Stimulated activated CD8-positive, alpha-beta memory T cell treated with anti-CD3 and anti-CD28 coated beads, Interleukin-2, amount 100 ng/mL, for 48 hours (primary cell): ENCODE data around the gene GADD45G.

Experiments used
- DNase-seq, 2 donors: peaks; one replicate each; pipeline ENCODE4 v3.0.0-alpha.2; 2020; ENCODE audit warnings: low read depth in 2 of 2

The GADD45G gene

GRCh38 chr9:89630508-89630907, 25.7 kb downstream of the GADD45G start:
- no peak for DNase-seq

DNA sequence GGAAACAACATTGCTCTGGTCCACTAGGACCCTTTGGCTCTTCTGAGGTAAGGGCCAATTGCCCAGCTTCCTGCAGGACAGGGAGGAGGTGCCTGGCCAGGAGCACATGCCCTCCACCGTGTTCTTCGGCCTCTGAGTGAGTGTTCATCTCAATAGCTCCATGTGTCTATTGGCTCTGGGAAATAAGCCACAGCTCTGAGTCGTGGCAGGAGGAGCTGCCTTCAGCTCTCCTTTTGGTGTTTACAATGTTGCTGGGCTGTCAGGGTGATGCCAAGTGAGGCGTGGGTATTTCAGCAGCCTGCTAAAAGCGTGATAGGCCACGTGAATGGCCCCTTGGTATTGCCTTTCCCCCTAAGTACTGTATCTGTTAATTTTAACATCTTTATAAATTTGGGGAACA, 26.6 kb downstream of the GADD45G start:
- DNase-seq: no peak

DNA sequence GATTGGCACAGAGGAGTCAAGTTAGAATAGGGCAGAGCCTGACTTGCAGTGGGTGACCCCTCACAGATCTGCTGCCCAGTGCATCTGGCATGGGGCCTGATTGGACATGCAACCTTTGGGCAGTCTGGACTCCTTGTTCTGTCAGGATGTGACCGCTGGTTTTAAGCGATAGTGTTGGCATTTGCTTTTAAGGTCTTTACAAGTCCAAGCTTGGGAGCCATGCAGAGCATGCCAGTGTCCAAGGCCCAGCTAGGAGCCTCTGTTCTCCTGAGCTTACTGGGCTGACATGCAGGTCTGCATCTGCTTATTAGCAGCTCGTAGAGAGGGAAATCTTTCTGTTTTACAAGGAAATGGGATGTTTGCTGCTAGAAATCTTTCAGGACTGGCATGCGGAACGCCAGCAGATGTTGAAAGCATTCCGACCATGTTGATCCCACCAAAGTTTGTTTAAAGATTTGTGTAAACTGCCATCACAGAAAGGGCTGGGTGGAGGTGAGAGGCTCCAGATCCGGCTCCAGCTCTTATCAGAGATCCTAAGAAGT, 27.5 kb downstream of the GADD45G start:
- DNase-seq: no peak

GRCh38 chr9:89632736-89633135, 27.9 kb downstream of the GADD45G start:
- DNase-seq: no peak

- DNase-seq: no peak
Observed at GRCh38 chr9:89633404-89633803, 28.6 kb downstream of the GADD45G start.

DNA sequence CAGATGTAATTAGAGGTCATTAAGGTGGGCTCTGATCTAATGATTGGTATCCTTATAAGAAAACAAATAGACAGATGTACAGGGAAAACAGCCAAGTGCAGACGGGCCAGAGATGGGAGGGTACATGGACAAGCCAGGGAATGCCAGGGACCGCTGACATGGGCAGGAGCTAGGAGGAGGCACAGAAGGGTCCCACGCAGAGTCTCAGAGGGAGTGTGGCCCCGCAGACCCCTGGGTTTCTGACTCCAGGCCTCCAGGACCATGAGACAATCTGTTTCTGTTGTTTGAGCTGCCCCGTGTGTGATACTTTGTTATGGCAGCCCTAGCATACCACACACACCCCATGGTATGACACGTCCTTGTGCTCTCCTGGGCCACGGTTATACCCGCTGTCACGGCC, 29.1 kb downstream of the GADD45G start:
- DNase-seq: no peak

- DNase-seq: no peak
Observed at GRCh38 chr9:89634995-89635742, 30.4 kb downstream of the GADD45G start.

DNA sequence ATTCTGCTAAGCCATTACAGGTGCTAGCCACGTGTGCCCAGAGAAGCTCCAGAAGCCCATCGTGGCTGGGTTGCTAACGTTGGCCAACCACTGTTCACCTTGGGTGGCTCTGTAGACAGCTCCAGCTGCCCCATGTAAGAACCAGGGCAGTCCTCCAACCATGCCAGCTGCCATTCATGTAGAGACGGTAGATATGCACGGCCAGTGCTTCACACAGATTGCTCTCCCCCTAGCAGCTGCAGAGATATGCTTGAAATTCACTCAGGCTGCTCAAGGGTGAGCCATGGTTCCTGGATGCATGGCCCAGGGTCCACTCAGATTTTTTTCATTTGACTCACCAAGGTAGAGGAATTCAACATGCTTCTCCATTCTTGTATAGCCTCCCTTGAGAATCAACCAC, 31.0 kb downstream of the GADD45G start:
- DNase-seq: no peak

GRCh38 chr9:89637787-89638186, 33.0 kb downstream of the GADD45G start:
- no peak for DNase-seq

DNA sequence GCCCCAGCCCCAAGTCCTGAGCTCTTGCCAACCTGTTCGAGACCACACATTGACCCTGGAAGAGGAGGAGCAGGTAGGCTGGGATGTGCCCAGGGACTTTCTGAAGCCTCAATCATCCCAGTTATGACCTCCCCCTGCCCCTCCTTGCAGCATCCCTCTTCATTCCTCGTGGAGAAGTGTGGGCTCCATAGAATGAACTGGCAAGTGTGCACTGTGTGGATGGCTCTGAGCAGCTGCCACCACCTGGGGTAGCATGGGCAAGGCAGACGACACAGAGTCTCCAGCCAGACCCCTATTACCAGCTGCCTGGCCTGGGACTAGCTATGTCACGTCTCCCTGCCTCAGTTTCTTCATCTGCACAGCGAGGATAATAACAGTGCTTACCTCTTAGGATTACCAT, 33.5 kb downstream of the GADD45G start:
- no peak for DNase-seq

- no peak for DNase-seq
Observed at GRCh38 chr9:89638893-89639292, 34.1 kb downstream of the GADD45G start.

- no peak for DNase-seq
Observed at GRCh38 chr9:89639367-89639795, 34.6 kb downstream of the GADD45G start.

GRCh38 chr9:89639961-89640360, 35.1 kb downstream of the GADD45G start:
- DNase-seq: no peak

- no peak for DNase-seq
Observed at GRCh38 chr9:89640361-89640760, 35.5 kb downstream of the GADD45G start.

DNA sequence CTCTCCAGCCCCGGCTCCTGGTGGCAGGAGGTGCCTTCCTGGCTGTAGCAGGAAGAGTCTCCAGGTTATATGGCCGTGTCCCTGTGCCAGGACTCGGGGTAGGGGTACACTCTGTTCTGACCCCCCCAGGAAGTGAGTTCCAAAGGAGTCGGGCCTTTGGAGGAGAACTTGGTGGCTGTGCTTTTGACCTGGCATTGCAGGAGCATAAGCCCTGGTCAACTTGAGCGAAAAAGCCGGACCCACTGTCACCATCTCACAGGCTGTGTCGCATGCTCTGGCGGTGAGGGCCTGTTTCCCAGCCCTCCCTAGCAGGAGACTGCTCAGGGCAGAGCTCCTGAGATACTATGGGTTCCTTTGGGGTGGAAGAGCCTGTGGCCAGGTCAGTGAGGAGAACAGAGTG, 36.0 kb downstream of the GADD45G start:
- no peak for DNase-seq

GRCh38 chr9:89641980-89642379, 37.2 kb downstream of the GADD45G start:
- DNase-seq: no peak

DNA sequence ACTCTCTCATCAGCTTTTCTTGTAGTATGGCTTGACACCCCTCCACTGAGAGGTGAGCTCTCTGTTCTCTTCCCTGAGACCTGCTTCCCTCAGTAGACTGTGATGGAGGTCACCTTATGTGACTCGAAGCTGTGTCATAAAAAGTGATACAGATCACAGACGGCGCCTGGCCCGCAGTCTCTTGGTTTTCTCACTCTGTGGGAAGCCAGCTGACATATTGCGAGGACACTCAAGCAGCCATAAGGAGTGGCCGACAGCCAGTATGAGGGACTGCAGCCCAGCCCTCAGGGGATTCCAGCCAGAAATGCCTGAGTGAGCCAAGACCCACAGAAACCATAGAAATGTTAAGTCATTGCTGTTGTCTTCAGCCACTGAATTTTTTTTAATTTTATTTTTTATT, 38.0 kb downstream of the GADD45G start:
- DNase-seq: no peak

DNA sequence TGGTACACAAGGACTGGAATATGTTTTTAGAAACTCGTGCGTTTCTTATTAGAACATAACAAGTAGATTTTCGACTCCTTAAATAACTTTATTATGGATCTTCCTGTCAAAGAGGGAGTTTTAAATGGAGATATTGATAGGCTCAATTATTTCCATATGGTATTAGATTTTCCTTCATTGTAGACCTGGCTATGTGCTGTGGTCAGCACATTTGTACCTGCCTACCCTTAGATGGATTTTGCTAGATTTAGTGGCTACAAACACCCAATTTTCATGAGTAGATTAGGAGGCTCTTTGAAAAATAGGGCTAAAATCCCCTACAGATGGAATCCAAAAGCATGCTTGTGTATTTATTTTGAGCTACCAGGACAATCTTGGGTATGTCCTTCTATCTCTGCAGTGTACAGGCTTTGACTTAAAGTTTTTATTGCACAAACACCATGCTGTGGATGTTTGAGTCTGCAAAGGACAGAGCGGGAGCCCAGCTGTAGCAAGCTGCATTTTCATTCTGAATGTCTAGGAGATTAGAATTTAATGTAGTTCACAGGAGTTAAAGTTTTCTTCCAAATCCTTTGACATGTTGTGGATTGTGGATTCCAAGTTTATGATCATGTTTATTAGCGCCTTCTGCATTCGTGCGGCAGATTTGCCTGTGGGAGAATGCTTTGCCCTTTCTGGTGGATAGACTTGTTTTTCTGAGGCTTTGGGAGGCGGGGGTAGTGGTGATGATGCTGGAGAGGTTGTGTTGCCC, 41.6 kb downstream of the GADD45G start:
- no peak for DNase-seq

GRCh38 chr9:89647366-89648128, 42.7 kb downstream of the GADD45G start:
- DNase-seq: no peak

- DNase-seq: no peak
Observed at GRCh38 chr9:89648247-89649000, 43.6 kb downstream of the GADD45G start.

- no peak for DNase-seq
Observed at GRCh38 chr9:89649039-89649691, 44.4 kb downstream of the GADD45G start.
